Ovary (tissue), 9 donors: ENCODE results near the gene DNMT3A. TPM values are rescaled to one million over a fixed set of nuclear protein-coding genes. Genes with fewer than 3 reads are reported as not detected.

ENCODE experiments used
- DNase-seq, 5 donors: peaks; one replicate each; pipeline ENCODE4 v3.0.0-alpha.2; 2019 to 2020
- H3K27ac ChIP-seq, 2 donors: fragments of 200-600 bp; one replicate each; pipeline versions ENCODE4 v1.5.1 to v1.8.0; 2019 to 2022
- H3K27me3 ChIP-seq: fragments of 200-600 bp; one replicate; pipeline ENCODE4 v1.8.0; 2022
- H3K36me3 ChIP-seq: fragments of 200-600 bp; sonication (generic); one replicate; pipeline ENCODE4 v1.5.1; 2019
- H3K4me1 ChIP-seq: one replicate; pipeline ENCODE4 v1.8.1; 2013; ENCODE audit warnings: mild to moderate bottlenecking, moderate library complexity; ENCODE audit not compliant: insufficient read depth
- H3K4me3 ChIP-seq: fragments of 200-600 bp; sonication (generic); one replicate; pipeline ENCODE4 v1.5.1; 2017
- H3K9me3 ChIP-seq, 2 donors: fragments of 200-600 bp in 1 of 2; sonication (generic) in 1 of 2; one replicate each; pipeline versions ENCODE4 v1.5.1 to v1.8.1; 2013 to 2019; ENCODE audit warnings: mild to moderate bottlenecking in 1 of 2, moderate library complexity in 1 of 2
- CTCF ChIP-seq, 3 donors: fragments of 450-650 bp in 2 of 3; fragments of 200-600 bp in 1 of 3; IDR thresholded peaks; one replicate each; pipeline versions ENCODE4 v1.5.1 to v1.8.0; 2016 to 2022; ENCODE audit warnings: antibody characterized with exemption in 3 of 3, mild to moderate bottlenecking in 1 of 3
- EP300 ChIP-seq: sonication (generic); formaldehyde crosslinking; IDR thresholded peaks from one replicate; pipeline ENCODE4 v1.6.1; 2017; ENCODE audit warnings: antibody characterized with exemption
- POLR2A ChIP-seq: fragments of 450-650 bp; IDR thresholded peaks from one replicate; pipeline ENCODE4 v1.6.1; 2017; ENCODE audit warnings: antibody characterized with exemption, mild to moderate bottlenecking, moderate library complexity
- WGBS, 3 donors: extraction: QIAGEN DNeasy Blood & Tissue Kit in 1 of 3; methylation state at CpG; one replicate each; pipeline versions ENCODE4 v1.1.5 to v1.1.7; 2013 to 2017; 5-methylcytosine and 5-hydroxymethylcytosine counted together
- intact Hi-C, 4 donors: fragments of 100-400 bp; cut with DNase I; formaldehyde crosslinking; loops; one replicate each; pipeline versions ENCODE4 v1.11.0 to v1.15.1; 2022 to 2023
- polyA plus RNA-seq, 2 donors: library from polyadenylated mRNA; stranded (reverse); fragments of 200-250 nt in 1 of 2; fragments of 350-450 nt in 1 of 2; fragmentation: Illumina TruSeq in 1 of 2; extraction: RNeasy Lipid Tissue Mini Kit (QIAGEN cat#74804) in 1 of 2; gene quantifications; one replicate each; pipeline ENCODE4 v1.2.3, GENCODE V29; 2013 to 2014
- total RNA-seq, 7 donors: library from RNA; depleted of rRNA in 2 of 7; stranded (reverse); fragments of >200 nt in 2 of 7; fragmentation: NEBNext Ultra II Directional in 3 of 7; extraction: Animal tissue kit (Norgen Biotek cat#: 25700) in 3 of 7; gene quantifications; one replicate each; pipeline versions ENCODE4 v1.1.0 to v1.2.4, GENCODE V29; 2016 to 2023
- donor health status: DM: no; HTN: no; CAD: no; lungs with moderate emphysema.
- donor health status: DM: no; HTN: no; CAD: no.
- donor health status: Bipolar disorder and iron deficiency.
- donor health status: DM: yes; HTN: yes; CAD: no.
- donor health status: DM: no; HTN: no; CAD: no.
- donor health status: DM: yes; HTN: yes; CAD: no.

Gene DNMT3A
- total and polyA plus RNA-seq, 9 donors, result 11.3 to 72.7 (median 46.7) TPM

GRCh38 chr2:25222477-25223121 is 119.1 kb downstream of the DNMT3A start:
- DNase-seq, result no peak
- Histone ChIP-seq H3K27me3 (no peaks in the 10 kb centered on the region), H3K4me3 (no peak overlapping the region), H3K4me1 (no peaks in the 10 kb centered on the region), H3K9me3 (no peaks in the 10 kb centered on the region), H3K27ac (no peak overlapping the region), H3K36me3 (no peaks in the 10 kb centered on the region)
- intact Hi-C loops, result no loop called here
- no peak for TF ChIP-seq POLR2A
- TF ChIP-seq EP300, result no peak
- TF ChIP-seq CTCF (IDR thresholded peaks at IDR 0.05), result no peak
- 64 to 72% (median 68%) methylated on average over 5 of the region's 5 CpGs for WGBS, 3 donors

GRCh38 chr2:25221579-25221978 is 120.1 kb downstream of the DNMT3A start:
- WGBS, 3 donors, result 95 to 97% (median 95%) methylated on average over 4 of the region's 4 CpGs
- Histone ChIP-seq H3K9me3 (no peaks in the 10 kb centered on the region), H3K27ac (no peak overlapping the region), H3K4me3 (no peak overlapping the region), H3K4me1 (no peaks in the 10 kb centered on the region), H3K27me3 (no peaks in the 10 kb centered on the region), H3K36me3 (no peaks in the 10 kb centered on the region)
- intact Hi-C loops, result no loop called here
- DNase-seq, result no peak
- TF ChIP-seq CTCF (IDR thresholded peaks at IDR 0.05), result no peak
- no peak for TF ChIP-seq EP300
- TF ChIP-seq POLR2A, result no peak

DNA sequence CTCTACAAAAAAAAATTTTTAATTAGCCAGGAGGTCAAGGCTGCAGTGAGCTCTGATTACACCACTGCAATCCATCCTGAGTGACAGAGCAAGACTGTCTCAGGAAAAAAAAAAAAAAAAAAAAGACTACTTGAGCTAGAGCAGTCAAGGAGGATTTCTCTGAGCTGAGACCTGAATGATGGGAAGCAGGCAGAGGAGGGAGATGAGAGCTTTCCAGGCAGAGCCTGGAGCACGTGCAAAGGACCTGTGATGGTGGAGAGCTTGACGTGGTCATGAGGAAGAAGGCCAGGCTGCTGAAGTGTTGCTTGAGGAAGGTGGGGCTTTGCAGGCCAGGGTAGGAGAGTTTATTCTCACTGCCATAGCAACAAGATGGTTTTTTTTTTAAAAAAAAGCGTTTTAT is 121.4 kb downstream of the DNMT3A start:
- Histone ChIP-seq H3K4me3 (no peak overlapping the region), H3K27me3 (no peaks in the 10 kb centered on the region), H3K36me3 (no peaks in the 10 kb centered on the region), H3K4me1 (peaks cover 1% of the 10 kb centered on the region), H3K9me3 (no peaks in the 10 kb centered on the region), H3K27ac (no peak overlapping the region)
- no peak for DNase-seq
- 71 to 83% (median 73%) methylated on average over 3 of the region's 3 CpGs for WGBS, 3 donors
- TF ChIP-seq POLR2A (no peak), EP300 (no peak)
- intact Hi-C loops, result no loop called here

DNA sequence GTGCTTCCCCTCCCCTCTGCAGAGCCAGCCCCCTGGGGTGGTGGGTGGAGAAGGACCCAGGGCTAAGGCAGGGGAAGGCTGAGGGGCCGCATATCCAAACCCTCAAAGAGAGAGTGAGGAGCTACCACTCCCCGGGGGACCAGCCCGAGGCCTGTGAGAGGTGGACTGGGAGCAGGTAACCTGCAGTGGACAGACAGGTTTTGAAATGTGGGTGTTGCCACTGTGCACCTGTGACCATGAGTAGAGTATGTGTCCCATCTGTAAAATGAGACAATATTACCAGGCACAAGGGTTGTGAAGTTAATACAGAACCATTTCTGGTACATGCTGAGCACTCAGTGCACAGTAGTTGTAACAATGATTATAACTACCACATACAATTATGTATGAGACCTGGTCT is 122.1 kb downstream of the DNMT3A start:
- no peak for TF ChIP-seq POLR2A
- no peak for TF ChIP-seq EP300
- no peak for TF ChIP-seq CTCF (IDR thresholded peaks at IDR 0.05)
- no peak for DNase-seq
- no peak overlapping the region for H3K27ac ChIP-seq
- 92 to 94% (median 93%) methylated on average over 3 of the region's 3 CpGs for WGBS, 3 donors
- H3K4me3 ChIP-seq, result no peak overlapping the region
- peaks cover 2% of the 10 kb centered on the region for H3K4me1 ChIP-seq
- no peaks in the 10 kb centered on the region for H3K27me3 ChIP-seq
- no peaks in the 10 kb centered on the region for H3K9me3 ChIP-seq
- no peaks in the 10 kb centered on the region for H3K36me3 ChIP-seq
- intact Hi-C loops, result no loop called here

- no peak for DNase-seq
- Histone ChIP-seq H3K9me3 (no peaks in the 10 kb centered on the region), H3K4me1 (peaks cover 2% of the 10 kb centered on the region), H3K36me3 (no peaks in the 10 kb centered on the region), H3K27ac (no peak overlapping the region), H3K27me3 (no peaks in the 10 kb centered on the region), H3K4me3 (no peak overlapping the region)
- 90 to 93% (median 92%) methylated on average over 3 of the region's 3 CpGs for WGBS, 3 donors
- TF ChIP-seq POLR2A (no peak), EP300 (no peak), CTCF (IDR thresholded peaks at IDR 0.05) (no peak)
- intact Hi-C loops, result no loop called here
These were observed 123.6 kb downstream of the DNMT3A start for GRCh38 chr2:25218100-25218499.
